ENCODE results near the gene SP3.

SP3 gene

GRCh38 chr2:173996766-173997165 is 31.6 kb upstream of the SP3 start:
- no peak for DNase-seq

GRCh38 chr2:173993459-173993858 is 28.3 kb upstream of the SP3 start:
- DNase-seq: no peak

- no peak for DNase-seq
Observed at GRCh38 chr2:173991856-173992588, 26.8 kb upstream of the SP3 start.

GRCh38 chr2:173990970-173991819 is 26.0 kb upstream of the SP3 start:
- DNase-seq: no peak

- no peak for DNase-seq
Observed at GRCh38 chr2:173990245-173990644, 25.1 kb upstream of the SP3 start.

- no peak for DNase-seq
Observed at GRCh38 chr2:173989884-173990215, 24.7 kb upstream of the SP3 start.

- no peak for DNase-seq
Observed at GRCh38 chr2:173989160-173989883, 24.1 kb upstream of the SP3 start.

GRCh38 chr2:173986805-173987204 is 21.6 kb upstream of the SP3 start:
- no peak for DNase-seq

GRCh38 chr2:173985605-173985992 is 20.4 kb upstream of the SP3 start:
- no peak for DNase-seq

- DNase-seq: no peak
Observed at GRCh38 chr2:173984866-173985604, 19.9 kb upstream of the SP3 start.

- no peak for DNase-seq
Observed at GRCh38 chr2:173983391-173983871, 18.3 kb upstream of the SP3 start.

GRCh38 chr2:173982918-173983317 is 17.7 kb upstream of the SP3 start:
- no peak for DNase-seq

GRCh38 chr2:173982182-173982714 is 17.1 kb upstream of the SP3 start:
- DNase-seq: no peak

- no peak for DNase-seq
Observed at GRCh38 chr2:173981520-173981919, 16.3 kb upstream of the SP3 start.

GRCh38 chr2:173979751-173980351 is 14.7 kb upstream of the SP3 start:
- no peak for DNase-seq

- DNase-seq: no peak
Observed at GRCh38 chr2:173978447-173978846, 13.3 kb upstream of the SP3 start.

- DNase-seq: no peak
Observed at GRCh38 chr2:173972636-173973035, 7.5 kb upstream of the SP3 start.

- no peak for DNase-seq
Observed at GRCh38 chr2:173972165-173972564, 7.0 kb upstream of the SP3 start.

GRCh38 chr2:173970516-173970924 is 5.3 kb upstream of the SP3 start:
- no peak for DNase-seq

GRCh38 chr2:173969886-173970285 is 4.7 kb upstream of the SP3 start:
- DNase-seq: no peak

- DNase-seq: no peak
Observed at GRCh38 chr2:173968551-173968950, 3.4 kb upstream of the SP3 start.
